ENCODE data around the gene NRG3. TPM values are rescaled to one million over a fixed set of nuclear protein-coding genes. Genes with fewer than 3 reads are reported as not detected.
A peak's percentile ranks its signal among the peaks of the same experiment; 100 is the strongest.

Gene NRG3
- total and polyA plus RNA-seq, 3 experiments from 2014 or later = not detected

DNA sequence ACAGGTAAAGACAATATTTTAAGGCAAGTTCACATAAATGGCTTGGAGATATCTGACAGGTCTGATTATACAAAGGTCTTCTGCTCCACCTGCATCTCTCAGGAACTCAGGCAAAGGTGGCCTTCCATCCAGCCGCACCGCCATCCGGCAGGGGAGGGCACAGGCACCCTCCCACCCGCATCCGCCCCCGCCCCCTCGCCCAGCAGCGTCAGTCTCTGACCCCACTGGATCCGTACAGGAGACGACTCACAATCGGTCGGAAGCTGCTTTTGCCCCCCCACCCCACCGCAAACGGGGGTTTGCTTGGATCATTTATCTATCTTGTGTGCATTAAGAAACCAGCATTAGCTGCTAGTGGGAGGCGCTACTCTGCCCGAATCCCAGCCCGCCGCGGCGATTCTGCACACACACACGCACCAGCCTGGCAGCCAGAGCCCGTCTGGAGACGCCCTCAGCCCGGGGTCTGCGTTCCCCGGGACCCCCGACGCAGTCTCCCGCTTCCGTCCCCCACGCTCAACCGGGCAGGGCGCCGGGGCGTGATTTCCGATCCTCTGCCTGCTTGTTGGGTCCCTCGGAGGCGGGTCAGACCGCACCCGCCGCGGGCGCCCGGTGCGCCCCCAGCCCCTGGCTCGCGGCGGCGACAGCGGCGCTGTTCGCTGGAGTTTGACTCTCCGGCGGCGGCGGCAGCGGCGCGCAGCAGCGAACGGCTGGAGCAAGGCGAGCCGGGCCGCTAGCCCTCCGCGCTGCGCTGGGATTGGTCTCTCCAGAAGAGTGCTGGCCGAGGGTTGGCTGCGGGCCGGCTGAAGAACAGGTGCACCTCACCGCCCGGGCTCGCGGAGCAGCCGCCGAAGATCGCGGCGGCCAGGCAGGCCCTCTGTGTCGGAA, 820 bp upstream of the NRG3 start:
- ChIA-PET CTCF (no interaction called here), POLR2A (no interaction called here)
- Mint-ChIP-seq H3K4me3 (no peak overlapping the region), H3K36me3 (peaks cover 0 to 3% (median 0%) of the 10 kb centered on the region in 3 donors), H3K9me3 (peaks cover 7 to 22% (median 12%) of the 10 kb centered on the region in 5 donors), H3K27me3 (peaks cover 27 to 45% of the 10 kb centered on the region in 2 donors), H3K27ac (no peak overlapping the region), H3K4me1 (peaks cover 3 to 8% (median 4%) of the 10 kb centered on the region in 3 donors)
- Histone ChIP-seq H3K4me3 (ENCODE audit: low read length) (no peak overlapping the region), H3K36me3 (ENCODE audit: insufficient read depth, low read length) (no peaks in the 10 kb centered on the region), H3K9me3 (ENCODE audit: low read length) (no peaks in the 10 kb centered on the region), H3K27ac (ENCODE audit: low read depth, low read length) (no peak overlapping the region), H3K27me3 (ENCODE audit: insufficient read depth, low read length, poor library complexity, severe bottlenecking) (no peaks in the 10 kb centered on the region), H3K4me1 (ENCODE audit: insufficient read depth, low read length) (no peaks in the 10 kb centered on the region)
- no peak for DNase-seq

GRCh38 chr10:81875467-81876252, 666 bp downstream of the NRG3 start:
- Mint-ChIP-seq H3K4me3 (peak overlapping the region in 5 of 7 donors; percentile 3 to 48 (median 31)), H3K9me3 (peaks cover 7 to 22% (median 11%) of the 10 kb centered on the region in 5 donors), H3K27ac (no peak overlapping the region), H3K36me3 (peaks cover 0 to 3% (median 0%) of the 10 kb centered on the region in 3 donors), H3K27me3 (peaks cover 25 to 45% of the 10 kb centered on the region in 2 donors), H3K4me1 (peaks cover 3 to 8% (median 4%) of the 10 kb centered on the region in 3 donors)
- DNase-seq = no peak
- no peak overlapping the region for H3K27ac ChIP-seq (ENCODE audit: low read depth, low read length)
- no peaks in the 10 kb centered on the region for H3K9me3 ChIP-seq (ENCODE audit: low read length)
- no peaks in the 10 kb centered on the region for H3K27me3 ChIP-seq (ENCODE audit: insufficient read depth, low read length, poor library complexity, severe bottlenecking)
- ChIA-PET POLR2A (no interaction called here), CTCF (no interaction called here)
- H3K4me1 ChIP-seq (ENCODE audit: insufficient read depth, low read length) = no peaks in the 10 kb centered on the region
- H3K36me3 ChIP-seq (ENCODE audit: insufficient read depth, low read length) = no peaks in the 10 kb centered on the region
- no peak overlapping the region for H3K4me3 ChIP-seq (ENCODE audit: low read length)

DNA sequence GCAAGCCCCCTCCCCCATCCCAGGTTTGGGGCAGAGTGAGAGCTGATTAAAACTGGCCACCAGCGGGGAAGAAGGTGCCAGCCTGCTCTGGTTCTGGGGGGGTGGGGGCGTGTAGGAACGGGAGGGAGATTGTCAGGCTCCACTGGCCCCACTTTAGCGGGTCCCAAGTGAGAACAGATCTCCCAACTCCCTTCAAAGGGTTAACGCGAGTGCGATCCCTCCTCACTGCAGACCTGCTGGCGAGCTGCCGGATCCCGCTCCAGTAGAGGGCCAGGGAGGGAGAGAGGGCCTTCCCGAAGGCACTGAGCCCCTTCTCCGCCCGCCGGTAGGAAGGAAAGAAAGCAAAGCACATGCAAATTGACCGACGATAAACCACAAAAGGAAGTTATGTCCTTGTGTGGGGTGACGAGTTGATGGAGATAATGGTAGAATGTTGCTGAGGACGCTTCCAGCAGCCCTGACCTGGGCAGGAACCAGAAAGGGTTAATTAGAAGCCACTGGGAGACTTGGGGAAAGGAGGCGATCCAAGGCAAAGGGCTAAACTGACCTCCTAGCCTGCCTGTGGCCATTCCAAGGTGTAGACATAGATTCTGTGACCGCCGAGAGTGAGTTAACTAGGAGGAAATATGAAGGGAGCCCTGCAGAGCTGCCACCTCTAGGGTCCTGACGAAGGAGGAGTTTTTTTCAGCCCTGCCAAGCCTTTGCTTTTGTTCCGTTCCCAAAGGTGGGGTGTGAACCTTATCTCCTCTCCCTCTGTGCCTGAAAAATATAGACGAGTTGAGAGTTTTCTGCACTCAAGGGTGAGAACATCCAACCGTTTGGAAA, 1.5 kb downstream of the NRG3 start:
- Histone ChIP-seq H3K4me1 (ENCODE audit: insufficient read depth, low read length) (no peaks in the 10 kb centered on the region), H3K9me3 (ENCODE audit: low read length) (no peaks in the 10 kb centered on the region), H3K27me3 (ENCODE audit: insufficient read depth, low read length, poor library complexity, severe bottlenecking) (no peaks in the 10 kb centered on the region), H3K27ac (ENCODE audit: low read depth, low read length) (no peak overlapping the region), H3K36me3 (ENCODE audit: insufficient read depth, low read length) (no peaks in the 10 kb centered on the region), H3K4me3 (ENCODE audit: low read length) (no peak overlapping the region)
- H3K27me3 Mint-ChIP-seq = peaks cover 25 to 45% of the 10 kb centered on the region in 2 donors
- peaks cover 7 to 22% (median 8%) of the 10 kb centered on the region in 5 donors for H3K9me3 Mint-ChIP-seq
- H3K27ac Mint-ChIP-seq = no peak overlapping the region
- ChIA-PET POLR2A (no interaction called here), CTCF (no interaction called here)
- no peak for DNase-seq
- peaks cover 0 to 3% (median 0%) of the 10 kb centered on the region in 3 donors for H3K36me3 Mint-ChIP-seq
- peak overlapping the region in 3 of 7 donors; percentile 3 to 48 (median 31) for H3K4me3 Mint-ChIP-seq
- peaks cover 3 to 8% (median 4%) of the 10 kb centered on the region in 3 donors for H3K4me1 Mint-ChIP-seq

DNA sequence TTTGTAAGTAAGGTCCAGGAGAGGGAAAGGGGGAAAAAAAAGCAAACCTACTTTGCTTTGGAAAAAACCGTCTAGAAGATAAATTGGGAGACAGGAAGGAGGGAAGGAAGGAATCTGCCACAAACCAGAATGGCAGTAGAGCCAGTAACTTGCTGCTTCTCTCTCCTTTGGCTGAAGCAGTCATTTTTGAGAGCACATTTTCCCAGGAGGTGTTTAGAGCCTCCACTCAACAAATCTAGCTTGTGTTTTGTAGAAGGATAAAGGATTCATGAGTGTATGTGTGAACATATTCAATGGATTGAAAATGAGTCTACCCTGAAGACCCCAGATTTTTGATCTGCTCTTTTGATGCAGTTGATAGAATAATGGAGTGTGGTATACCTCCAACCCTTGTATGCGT, 2.6 kb downstream of the NRG3 start:
- no peak for DNase-seq

DNA sequence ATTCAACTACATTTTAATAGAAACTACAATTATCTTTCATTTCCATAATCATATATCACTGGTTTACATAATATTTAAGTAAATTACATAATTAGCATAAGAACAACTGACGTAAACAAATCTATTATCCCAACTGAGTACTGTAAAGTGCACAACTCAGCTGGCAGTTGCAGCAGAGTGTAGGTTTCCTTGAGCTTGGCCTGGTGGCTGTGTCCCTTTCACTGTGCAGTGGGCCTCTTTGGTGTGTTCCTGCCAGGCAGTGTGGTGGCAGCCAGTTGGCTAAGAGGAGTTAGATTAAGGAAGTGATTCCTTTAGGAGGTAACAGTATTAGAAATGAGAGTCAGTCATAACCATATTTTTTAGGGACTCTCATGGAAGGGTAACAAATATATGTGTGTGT, 7.0 kb downstream of the NRG3 start:
- Mint-ChIP-seq H3K4me1 (no peaks in the 10 kb centered on the region), H3K27ac (no peak overlapping the region), H3K36me3 (no peaks in the 10 kb centered on the region), H3K27me3 (peaks cover 7 to 11% of the 10 kb centered on the region in 2 donors), H3K4me3 (no peak overlapping the region), H3K9me3 (peaks cover 0 to 8% (median 3%) of the 10 kb centered on the region in 5 donors)
- Histone ChIP-seq H3K27ac (ENCODE audit: low read depth, low read length) (no peak overlapping the region), H3K4me3 (ENCODE audit: low read length) (no peak overlapping the region), H3K27me3 (ENCODE audit: insufficient read depth, low read length, poor library complexity, severe bottlenecking) (no peaks in the 10 kb centered on the region), H3K4me1 (ENCODE audit: insufficient read depth, low read length) (no peaks in the 10 kb centered on the region), H3K36me3 (ENCODE audit: insufficient read depth, low read length) (no peaks in the 10 kb centered on the region), H3K9me3 (ENCODE audit: low read length) (no peaks in the 10 kb centered on the region)
- POLR2A ChIA-PET = no interaction called here
- CTCF ChIA-PET = no interaction called here
- no peak for DNase-seq

More for the DNA sequence above, 2.6 kb downstream of the NRG3 start:
- ChIA-PET POLR2A (no interaction called here), CTCF (no interaction called here)
- H3K27me3 ChIP-seq (ENCODE audit: insufficient read depth, low read length, poor library complexity, severe bottlenecking) = no peaks in the 10 kb centered on the region
- no peaks in the 10 kb centered on the region for H3K9me3 ChIP-seq (ENCODE audit: low read length)
- no peak overlapping the region for H3K27ac ChIP-seq (ENCODE audit: low read depth, low read length)
- H3K4me3 ChIP-seq (ENCODE audit: low read length) = no peak overlapping the region
- Mint-ChIP-seq H3K27ac (no peak overlapping the region), H3K9me3 (peaks cover 7 to 16% (median 8%) of the 10 kb centered on the region in 5 donors), H3K4me3 (no peak overlapping the region), H3K36me3 (peaks cover 0 to 2% (median 0%) of the 10 kb centered on the region in 3 donors), H3K27me3 (peaks cover 25 to 39% of the 10 kb centered on the region in 2 donors), H3K4me1 (peaks cover 3 to 8% (median 4%) of the 10 kb centered on the region in 3 donors)
- no peaks in the 10 kb centered on the region for H3K4me1 ChIP-seq (ENCODE audit: insufficient read depth, low read length)
- H3K36me3 ChIP-seq (ENCODE audit: insufficient read depth, low read length) = no peaks in the 10 kb centered on the region

- no peaks in the 10 kb centered on the region for H3K9me3 ChIP-seq (ENCODE audit: low read length)
- H3K4me3 ChIP-seq (ENCODE audit: low read length) = no peak overlapping the region
- Mint-ChIP-seq H3K4me1 (no peaks in the 10 kb centered on the region), H3K27ac (no peak overlapping the region), H3K9me3 (peaks cover 0 to 6% (median 2%) of the 10 kb centered on the region in 5 donors), H3K36me3 (no peaks in the 10 kb centered on the region), H3K27me3 (no peaks in the 10 kb centered on the region), H3K4me3 (no peak overlapping the region)
- H3K4me1 ChIP-seq (ENCODE audit: insufficient read depth, low read length) = no peaks in the 10 kb centered on the region
- ChIA-PET POLR2A (no interaction called here), CTCF (no interaction called here)
- H3K27me3 ChIP-seq (ENCODE audit: insufficient read depth, low read length, poor library complexity, severe bottlenecking) = no peaks in the 10 kb centered on the region
- DNase-seq = no peak
- no peak overlapping the region for H3K27ac ChIP-seq (ENCODE audit: low read depth, low read length)
- H3K36me3 ChIP-seq (ENCODE audit: insufficient read depth, low read length) = no peaks in the 10 kb centered on the region
Observed at GRCh38 chr10:81884856-81885255, 9.9 kb downstream of the NRG3 start.

- Histone ChIP-seq H3K36me3 (ENCODE audit: insufficient read depth, low read length) (no peaks in the 10 kb centered on the region), H3K4me1 (ENCODE audit: insufficient read depth, low read length) (no peaks in the 10 kb centered on the region), H3K27me3 (ENCODE audit: insufficient read depth, low read length, poor library complexity, severe bottlenecking) (no peaks in the 10 kb centered on the region), H3K4me3 (ENCODE audit: low read length) (no peak overlapping the region), H3K9me3 (ENCODE audit: low read length) (no peaks in the 10 kb centered on the region), H3K27ac (ENCODE audit: low read depth, low read length) (no peak overlapping the region)
- Mint-ChIP-seq H3K4me3 (no peak overlapping the region), H3K27ac (no peak overlapping the region), H3K27me3 (no peaks in the 10 kb centered on the region), H3K36me3 (no peaks in the 10 kb centered on the region), H3K9me3 (peaks cover 0 to 6% (median 2%) of the 10 kb centered on the region in 5 donors), H3K4me1 (no peaks in the 10 kb centered on the region)
- POLR2A ChIA-PET = interaction anchor here (0.6 kb wide), 1 partner anchor 10 kb away, joined by 4 read pairs; no protein-coding TSS in a partner anchor
- CTCF ChIA-PET = no interaction called here
- no peak for DNase-seq
Observed at GRCh38 chr10:81885491-81885890, 10.5 kb downstream of the NRG3 start.

Measured in CD8-positive, alpha-beta memory T cell (primary cell).